T1000 (cell line): ENCODE measurements around the gene LYSMD4.
A peak's percentile ranks its signal among the peaks of the same experiment; 100 is the strongest.

ENCODE experiments used
- DNase-seq: peaks from one replicate; lab custom pipeline; 2025; ENCODE audit warnings: mixed read lengths; lab: John Stamatoyannopoulos, UW

The LYSMD4 gene

GRCh38 chr15:99731336-99732123 lies 1.7 kb downstream of the LYSMD4 start:
- DNase-seq: no peak

- no peak for DNase-seq
Observed at GRCh38 chr15:99729920-99730319, 3.3 kb downstream of the LYSMD4 start.

- no peak for DNase-seq
Observed at GRCh38 chr15:99729327-99729726, 3.9 kb downstream of the LYSMD4 start.

- no peak for DNase-seq
Observed at GRCh38 chr15:99728916-99729315, 4.3 kb downstream of the LYSMD4 start.

- DNase-seq: no peak
Observed at GRCh38 chr15:99727733-99728132, 5.5 kb downstream of the LYSMD4 start.

GRCh38 chr15:99727330-99727729 lies 5.9 kb downstream of the LYSMD4 start:
- DNase-seq: no peak

- no peak for DNase-seq
Observed at GRCh38 chr15:99726333-99726732, 6.9 kb downstream of the LYSMD4 start.

- DNase-seq: no peak
Observed at GRCh38 chr15:99722406-99722805, 10.8 kb downstream of the LYSMD4 start.

GRCh38 chr15:99721896-99722295 lies 11.3 kb downstream of the LYSMD4 start:
- no peak for DNase-seq

- no peak for DNase-seq
Observed at GRCh38 chr15:99721104-99721778, 12.0 kb downstream of the LYSMD4 start.

GRCh38 chr15:99720533-99720932 lies 12.7 kb downstream of the LYSMD4 start:
- no peak for DNase-seq

GRCh38 chr15:99719096-99719541 lies 14.1 kb downstream of the LYSMD4 start:
- DNase-seq: no peak

- DNase-seq: no peak
Observed at GRCh38 chr15:99718421-99718820, 14.8 kb downstream of the LYSMD4 start.

- DNase-seq: no peak
Observed at GRCh38 chr15:99717161-99718009, 15.9 kb downstream of the LYSMD4 start.

GRCh38 chr15:99716540-99717095 lies 16.6 kb downstream of the LYSMD4 start:
- no peak for DNase-seq

- no peak for DNase-seq
Observed at GRCh38 chr15:99712415-99712814, 20.8 kb downstream of the LYSMD4 start.

GRCh38 chr15:99711625-99712024 lies 21.6 kb downstream of the LYSMD4 start:
- no peak for DNase-seq

GRCh38 chr15:99709243-99709986 lies 23.8 kb downstream of the LYSMD4 start:
- DNase-seq: no peak

- DNase-seq: peak; percentile 48
Observed at GRCh38 chr15:99708563-99708962, 24.7 kb downstream of the LYSMD4 start.

GRCh38 chr15:99707473-99708270 lies 25.6 kb downstream of the LYSMD4 start:
- DNase-seq: no peak
